ENCODE measurements around the gene MAGI1.

MAGI1 gene

DNA sequence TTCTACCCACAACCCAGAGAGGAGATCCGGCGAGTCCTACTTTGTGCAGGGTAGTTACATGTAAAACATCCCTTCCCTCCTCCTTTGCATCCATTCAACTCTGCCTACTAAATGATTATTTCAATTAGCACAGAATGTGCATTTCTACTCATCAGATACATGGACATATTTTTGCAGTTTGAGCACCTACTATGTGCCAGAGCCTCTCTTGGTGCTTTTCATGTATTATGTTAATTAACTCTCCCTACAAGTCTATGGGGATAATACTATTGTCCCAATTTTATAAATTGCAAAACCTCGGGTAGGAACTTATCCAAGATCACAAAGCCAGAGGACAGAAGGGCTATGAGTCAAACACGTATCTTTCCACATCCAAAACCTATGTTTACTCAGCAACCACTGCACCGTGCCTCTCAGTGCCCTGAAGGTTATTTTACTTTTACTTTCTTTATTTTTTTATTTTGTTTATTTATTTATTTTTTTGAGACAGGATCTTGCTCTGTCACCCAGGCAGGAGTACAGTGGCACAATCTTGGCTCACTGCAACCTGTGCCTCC, 432.8 kb downstream of the MAGI1 start:
- peak; percentile 4 for DNase-seq

DNA sequence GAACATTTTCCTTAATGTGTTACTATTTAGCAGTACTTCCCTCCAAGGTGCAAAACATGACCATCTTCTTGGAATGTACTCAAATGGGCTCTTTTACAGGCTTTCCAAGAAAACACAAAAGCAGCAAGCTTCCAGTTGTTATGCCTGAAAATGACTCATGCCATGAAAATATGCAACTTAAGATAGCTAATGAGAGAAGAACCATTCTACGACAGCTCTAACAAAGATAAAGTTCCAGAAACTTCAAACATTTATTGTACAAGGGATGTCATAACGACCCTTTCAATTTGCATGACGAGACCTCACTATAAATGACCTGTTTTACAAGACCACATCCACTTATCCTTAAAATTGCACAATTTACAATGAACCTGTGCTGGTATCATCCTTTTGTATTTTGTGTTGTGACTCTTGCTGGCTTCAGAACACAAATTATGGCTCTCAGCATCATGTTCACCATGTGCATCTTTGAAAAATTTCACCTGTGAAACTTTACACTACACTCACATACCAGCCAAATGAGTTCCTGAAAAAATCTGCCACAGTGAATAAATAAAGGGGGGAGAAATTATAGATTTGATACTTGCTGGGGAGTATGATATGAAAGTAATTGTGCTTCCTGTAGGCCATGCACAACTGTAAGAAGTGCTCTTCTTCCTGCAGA, 433.7 kb downstream of the MAGI1 start:
- DNase-seq = peak; percentile 72

DNA sequence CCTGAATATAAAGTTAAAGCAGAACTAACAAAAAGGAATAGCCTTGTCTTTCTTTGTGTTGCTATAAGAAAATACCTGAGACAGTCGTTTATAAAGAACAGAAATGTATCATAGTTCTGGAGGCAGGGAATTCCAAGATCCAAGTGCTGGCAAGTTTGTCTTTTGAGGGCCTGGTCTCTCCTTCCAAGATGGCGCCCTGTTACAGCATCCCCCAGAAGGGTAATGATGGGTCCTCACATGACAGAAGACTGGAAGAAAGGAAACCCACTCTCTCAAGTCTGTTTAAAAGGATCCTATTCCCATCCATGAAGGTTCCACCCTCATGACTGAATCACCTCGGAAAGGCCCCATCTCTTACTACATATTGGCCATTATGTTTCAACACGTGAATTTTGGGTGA, 435.1 kb downstream of the MAGI1 start:
- DNase-seq = no peak

DNA sequence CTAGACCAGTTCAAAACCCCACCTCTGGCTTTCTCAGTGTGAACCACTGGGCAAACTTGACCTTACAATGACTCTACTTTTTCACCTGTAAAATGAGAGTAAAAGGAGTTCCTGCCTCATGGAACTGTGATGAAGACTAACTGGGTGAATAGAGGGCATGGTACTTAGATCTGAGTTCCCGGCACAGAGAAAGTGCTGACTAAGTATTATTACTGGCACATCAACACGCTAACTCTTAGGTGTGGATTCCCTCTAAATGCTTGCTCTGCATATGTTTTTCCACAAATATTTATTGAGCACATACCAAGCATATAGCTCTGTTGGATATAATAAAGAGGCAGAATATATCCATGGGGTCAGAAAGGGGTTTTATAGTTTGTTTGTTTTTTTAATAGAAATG, 437.8 kb downstream of the MAGI1 start:
- DNase-seq = no peak

DNA sequence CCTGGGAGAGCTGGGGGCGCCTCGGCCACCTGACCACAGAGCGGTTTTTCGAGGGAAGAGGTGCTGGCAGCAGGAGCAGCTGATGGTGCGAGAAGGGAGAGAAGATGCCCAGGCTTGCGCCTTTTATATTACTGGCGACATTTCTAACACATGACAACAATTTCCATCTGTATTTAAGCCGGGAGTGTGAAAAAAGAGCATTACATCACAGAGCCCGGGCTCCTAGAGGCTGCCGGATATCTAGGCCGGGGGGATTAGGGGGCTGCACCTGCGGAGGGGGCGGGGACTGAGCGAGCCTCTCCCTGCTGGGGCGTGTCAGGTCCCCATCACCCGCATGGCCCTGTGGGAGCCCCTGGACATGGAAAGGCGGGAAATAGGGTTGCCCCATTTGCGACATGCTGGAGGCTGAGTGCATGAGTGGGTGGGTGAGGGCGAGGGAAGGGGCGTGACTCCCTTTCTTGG, 440.7 kb downstream of the MAGI1 start:
- DNase-seq = no peak

DNA sequence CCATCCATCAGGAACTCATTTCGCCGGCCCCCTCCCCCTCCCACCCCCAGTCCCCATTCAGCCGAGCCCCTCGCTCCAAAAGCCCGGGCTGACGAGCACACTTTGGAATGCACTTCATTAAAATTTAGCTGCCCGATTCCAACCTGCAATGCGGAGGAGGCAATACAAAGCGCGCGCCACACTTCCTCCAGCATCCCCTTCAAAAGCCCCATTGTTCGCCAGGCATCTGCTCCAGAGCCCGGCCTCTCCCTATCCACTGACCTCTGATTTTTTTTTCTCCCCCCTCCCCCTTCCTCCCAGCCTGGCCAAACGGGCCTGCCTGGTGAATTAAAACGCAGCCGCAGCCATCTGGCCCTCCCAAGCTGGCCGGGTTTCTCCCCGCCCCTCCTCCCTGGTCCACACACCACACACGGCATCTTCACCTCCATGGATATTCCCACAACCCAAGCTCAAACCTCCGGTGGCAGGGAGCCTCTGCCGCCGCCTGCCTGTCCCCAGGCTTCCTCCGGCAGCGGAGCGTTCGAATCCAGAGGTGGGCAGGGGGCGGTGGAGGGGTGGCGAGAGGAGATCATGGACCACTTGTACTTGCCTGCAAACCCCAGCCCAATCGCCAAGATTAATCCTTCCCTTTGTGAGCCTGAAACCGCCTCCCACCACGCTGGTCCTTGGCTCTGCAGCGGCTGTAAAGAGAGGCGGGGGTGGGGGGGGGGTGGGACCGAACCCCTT, 441.3 kb downstream of the MAGI1 start:
- DNase-seq = peak; percentile 39

DNA sequence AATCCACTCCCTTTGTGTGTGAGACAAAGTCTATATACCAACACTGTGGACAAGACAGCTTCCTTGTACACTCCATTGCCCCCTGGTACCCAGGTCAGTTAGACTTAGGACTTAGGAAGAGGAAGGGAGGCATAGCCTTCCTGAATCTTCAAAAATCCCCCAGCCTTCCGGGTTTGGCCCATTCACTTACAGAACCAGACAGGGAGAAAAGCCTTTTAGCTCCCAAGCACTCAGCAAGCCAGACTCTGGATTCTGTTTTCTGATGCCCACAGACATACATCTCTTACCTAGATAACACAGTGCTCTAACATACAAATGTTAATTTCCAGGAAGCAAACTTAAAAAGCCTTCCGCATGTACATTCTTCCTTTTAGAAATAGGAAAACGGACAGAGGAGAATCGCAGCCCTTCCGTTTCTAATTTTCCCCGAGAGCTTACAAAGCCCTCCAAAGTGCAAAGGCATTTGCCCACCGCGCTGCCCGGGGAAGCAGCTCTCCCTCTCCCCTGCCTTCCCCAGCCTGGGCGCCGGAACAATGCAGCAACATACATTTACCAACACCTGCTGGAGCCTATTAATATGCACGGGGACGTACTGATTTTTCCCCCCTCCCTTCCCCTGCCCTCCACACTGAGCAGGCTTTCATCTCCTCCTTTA, 442.0 kb downstream of the MAGI1 start:
- no peak for DNase-seq

DNA sequence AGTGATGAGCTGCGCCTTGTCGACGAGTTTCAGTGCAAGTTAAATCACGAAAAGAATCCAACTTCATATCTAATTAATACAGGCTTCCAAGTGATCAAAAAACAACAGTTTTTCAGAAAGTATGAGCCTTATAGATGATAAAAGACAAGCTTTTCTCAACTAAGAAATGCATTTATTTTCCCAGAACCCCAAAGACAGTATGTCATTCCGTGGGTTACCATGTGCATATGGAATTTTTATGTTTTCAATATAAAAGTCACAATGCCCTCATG, 442.8 kb downstream of the MAGI1 start:
- no peak for DNase-seq

DNA sequence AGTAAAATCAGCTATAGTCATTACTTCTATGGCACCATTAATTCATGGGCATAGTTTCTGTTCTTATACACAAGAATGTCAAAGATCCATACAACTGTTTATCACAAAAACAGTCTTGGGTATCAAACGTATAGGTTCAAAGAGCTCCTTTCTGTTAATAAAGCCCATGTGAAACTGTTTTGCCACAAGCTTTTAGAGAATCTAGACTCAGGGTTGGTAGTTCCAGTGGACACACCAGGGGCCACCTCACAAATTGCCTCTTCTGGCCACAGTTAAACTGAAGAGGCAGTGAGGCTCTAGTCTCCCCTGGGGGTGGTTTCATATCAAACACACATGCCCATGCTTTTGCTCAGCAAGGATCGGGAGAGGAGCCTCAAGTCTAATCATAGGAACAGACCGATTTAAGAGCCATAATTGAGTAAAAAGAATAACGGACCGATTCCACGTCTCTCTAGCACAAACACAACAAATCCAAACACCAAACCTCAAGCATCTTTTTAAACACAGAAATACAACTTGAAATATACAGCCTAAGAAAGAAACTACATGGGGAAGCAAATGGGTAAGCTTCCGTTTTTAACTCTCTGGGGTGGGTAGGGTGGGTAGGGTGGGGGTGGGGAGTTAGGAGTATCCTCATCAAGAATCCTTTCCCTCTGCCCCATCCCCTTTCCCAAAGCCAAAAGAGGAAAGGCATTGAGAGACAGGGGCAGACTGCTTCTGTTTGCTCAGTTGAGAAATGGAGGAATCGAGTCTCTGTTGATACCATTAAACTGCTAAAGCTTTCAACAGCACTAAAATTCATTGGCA, 443.3 kb downstream of the MAGI1 start:
- no peak for DNase-seq

DNA sequence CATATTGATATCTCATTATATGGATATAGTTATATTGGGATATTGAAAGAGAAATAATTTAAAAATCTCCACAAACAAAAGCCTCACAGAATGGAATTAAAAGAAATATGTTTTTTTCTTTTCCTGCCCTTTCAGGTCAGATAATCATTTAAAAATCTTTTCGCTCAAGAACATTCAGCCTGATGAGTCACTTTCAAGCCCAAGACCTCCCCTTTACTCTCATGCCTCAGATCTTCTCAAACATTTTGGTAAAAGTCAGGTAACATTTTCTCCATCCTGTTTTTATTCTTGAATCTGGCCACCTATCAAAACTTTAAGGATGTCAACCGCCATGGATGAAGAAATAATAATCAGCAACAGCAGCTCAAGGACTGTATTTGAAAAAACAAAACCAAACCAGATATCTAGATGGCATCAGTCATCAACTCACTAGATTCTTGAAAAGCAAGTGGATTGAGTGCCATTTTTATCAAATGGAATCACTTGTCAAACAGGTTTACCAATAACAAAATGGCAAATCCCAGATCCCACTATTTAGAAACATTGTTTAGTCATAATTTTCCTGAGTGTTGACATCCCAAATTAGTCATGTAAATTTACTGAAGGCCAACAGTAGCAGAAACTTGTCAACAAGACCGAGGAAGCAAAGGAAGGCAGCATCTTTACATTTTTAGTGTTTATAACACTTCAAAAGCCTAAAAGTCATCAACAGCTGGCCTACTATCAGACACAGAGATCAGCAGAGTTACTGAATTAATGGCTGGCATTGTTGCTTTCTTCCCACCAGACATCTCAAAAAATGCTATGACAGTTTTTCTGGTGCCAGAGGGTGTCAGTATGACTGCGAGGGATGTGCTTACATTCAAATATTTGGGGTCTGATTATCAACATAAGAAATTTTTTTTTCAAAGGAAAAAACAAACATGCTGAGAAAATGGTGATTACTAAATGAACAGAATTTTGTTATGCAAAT, 444.7 kb downstream of the MAGI1 start:
- DNase-seq = no peak

DNA sequence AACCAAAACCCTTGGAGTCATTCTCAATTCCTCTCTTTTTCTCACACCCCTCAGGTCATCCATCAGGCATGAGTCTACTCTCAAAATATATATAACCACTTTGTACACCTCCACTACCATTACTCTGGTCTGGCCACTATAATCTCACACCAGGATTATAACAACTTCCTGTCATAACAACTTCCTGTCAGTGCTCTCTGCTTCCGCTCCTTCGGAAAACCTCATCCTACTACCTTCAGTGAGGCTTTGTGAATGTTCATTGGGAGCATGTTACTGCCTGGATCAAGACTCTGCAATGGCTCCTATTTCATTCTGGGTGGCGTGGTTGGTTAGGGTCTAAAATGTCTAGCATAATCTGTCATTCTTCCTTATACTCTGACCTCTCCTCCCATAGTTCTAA, 447.4 kb downstream of the MAGI1 start:
- no peak for DNase-seq

DNA sequence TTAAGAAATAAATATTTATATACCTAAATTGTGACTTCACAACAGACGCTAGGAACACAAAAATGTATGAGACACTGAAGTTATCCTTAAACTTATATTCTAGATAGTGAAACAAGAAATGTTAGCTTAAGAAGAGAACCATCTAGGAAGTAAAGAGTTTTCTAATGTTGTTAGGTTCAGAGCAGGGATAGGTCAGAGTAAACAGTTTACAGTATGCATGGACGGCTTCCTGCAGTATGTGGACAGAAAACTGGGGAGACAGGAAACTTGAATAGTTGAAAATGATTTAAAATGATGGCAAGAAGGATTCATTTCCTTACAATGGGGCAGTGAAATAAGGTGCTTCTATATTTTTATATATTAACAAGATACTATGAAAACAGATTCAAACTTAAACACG, 449.8 kb downstream of the MAGI1 start:
- DNase-seq = no peak

DNA sequence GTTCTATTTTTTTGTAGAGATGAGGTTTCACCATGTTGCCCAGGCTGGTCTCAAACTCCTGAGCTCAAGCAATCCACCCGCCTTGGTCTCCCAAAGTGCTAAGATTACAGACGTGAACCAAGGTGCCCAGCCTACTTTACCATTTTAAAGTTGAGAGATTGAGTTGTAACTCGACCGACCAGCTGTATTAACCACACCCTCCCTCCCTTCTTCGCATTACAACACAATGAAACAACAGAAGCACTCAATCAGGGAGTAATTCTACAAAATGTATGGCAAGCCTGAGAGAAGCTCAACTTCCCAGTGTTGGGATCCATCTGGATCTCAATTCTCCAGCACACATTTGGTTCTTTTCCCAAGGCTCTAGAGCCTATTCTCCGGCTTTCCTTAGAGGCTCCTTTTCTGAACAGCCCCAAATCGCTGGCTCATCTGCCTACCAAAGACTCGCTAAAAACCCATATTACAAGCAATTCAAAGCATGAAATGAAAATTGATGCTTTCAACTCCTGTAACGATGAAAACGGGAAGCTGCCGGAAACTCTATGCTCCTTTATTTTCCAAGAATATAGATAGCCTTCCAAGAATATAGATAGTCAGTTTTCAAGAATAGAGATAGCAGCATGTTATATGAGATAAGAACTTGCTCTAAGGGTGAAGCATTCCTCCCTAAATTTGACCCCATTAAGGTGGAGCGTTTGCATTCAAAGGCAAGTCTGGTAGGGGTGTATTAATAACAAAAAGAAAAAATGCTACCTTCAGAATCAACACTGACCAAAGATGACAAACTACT, 450.9 kb downstream of the MAGI1 start:
- DNase-seq = no peak

DNA sequence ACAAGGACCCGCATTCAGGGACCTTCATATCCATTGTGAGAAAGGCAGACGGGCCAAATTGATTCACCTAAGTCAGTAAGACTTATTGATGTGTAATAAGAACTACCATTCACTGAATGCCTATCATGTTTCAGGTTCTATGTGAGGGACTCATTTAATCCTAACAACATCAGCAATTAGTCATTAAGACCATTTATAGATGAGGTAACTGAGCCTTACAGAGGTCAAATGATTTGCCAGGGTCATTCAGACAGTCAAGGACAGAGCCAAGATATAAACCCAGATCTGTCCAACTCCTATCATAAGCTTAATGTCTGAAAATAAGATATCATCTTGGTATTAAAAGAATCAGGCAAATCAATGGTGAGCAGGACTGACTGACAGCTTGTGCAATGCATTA, 453.8 kb downstream of the MAGI1 start:
- DNase-seq = no peak

DNA sequence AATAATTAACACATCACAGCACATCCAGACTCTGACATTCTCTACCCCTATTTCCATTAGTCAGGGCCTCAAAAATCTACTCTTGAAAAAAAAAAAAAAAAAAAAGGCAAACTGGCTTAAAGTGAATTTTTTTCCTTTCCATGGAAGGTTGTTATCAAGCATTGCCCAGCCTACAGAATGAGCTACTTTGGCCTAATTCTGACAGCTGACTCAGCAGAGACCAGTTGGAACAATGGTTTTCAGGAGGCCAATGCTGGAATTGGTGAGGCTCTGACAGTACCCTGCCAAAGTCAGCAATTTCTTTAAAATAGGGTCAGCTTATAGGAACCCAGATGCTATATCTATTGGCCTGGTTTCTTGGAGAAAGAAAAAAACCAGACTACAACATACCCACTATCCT, 454.7 kb downstream of the MAGI1 start:
- no peak for DNase-seq

DNA sequence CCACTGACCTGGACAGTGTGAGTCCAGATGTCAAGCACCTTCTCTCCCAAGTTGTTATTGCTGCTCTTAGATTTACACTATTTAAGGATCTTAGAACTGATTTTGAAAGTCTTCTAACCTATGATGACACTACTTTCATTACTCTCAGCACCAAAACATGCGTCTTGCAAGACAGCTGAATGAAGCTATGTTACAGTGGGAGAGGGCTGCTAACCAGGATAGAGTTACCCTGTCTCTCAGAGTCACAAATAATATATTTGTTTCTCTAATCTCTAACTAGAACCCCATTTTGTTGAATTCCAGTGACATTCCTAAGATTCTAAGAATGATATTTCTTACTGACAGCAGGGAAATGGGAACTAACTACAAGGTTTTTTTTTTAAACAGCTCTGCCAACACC, 455.5 kb downstream of the MAGI1 start:
- DNase-seq = peak; percentile 17

DNA sequence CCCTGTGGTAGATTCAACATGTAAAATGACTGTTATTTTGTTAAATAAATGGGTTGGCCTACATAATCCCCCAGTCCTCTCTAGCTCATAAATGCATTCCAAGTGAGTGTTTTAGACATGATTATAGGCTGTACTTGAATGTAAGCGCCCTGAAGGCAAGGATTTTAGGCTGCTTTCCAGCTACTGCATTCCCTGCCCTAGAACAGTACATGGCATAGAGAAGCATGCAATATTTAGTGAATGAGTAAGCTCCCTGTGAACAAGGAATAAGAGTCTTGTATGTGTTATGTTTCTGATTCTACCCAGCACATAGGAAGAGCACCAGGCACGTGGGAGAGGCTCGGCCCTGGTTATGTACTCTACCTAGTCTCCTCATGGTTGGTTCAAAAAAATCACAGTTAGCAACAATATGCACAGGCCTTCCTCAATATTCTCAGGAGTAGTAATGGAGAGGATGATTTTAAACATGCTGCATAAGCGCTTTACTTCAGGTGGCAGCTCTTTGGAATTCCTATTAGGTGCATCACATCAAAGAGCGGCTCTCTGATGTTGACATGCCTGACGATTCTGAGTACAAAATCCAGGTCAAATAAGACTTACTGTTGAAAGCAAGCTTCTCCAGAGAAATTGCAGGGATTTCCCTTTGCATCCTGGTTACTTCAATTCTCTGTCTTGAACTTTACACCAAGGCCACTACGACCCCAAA, 456.6 kb downstream of the MAGI1 start:
- DNase-seq = peak; percentile 75

DNA sequence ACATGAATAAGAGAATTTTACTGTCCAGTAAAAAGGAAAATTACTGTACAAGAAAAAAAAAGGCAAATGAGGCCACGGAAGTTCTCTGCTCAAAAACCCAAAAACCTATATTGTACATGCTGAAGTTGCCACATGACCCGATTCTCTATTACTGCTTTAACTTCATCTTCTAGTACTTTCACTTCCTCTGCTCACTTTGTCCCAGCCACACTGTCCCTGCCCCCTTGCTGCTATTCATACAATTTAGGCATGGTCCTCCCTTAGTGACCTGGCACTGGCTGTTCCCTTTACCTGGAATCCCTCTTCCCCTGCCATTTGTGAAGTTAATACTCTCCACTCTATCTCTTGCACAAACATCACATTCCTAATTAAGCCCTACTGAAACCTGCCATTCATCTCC, 457.4 kb downstream of the MAGI1 start:
- DNase-seq = no peak

DNA sequence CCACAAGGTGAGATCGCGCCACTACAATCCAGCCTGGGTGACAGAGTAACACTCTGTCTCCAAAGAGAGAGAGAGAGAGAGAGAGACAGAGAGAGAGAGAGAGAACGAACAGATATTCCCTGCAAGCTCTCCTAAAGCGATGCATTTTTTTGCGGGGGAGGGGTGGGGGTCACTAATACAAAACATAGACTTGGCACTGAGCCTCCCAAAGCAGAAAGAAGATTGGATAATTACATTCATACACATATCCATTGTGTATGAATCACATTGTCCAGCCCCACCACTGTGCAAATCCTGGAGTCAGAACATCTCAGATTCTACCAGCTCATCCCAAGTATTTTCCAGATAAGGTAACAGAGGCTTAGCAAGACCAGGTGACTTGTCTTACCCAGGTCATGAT, 459.9 kb downstream of the MAGI1 start:
- no peak for DNase-seq

DNA sequence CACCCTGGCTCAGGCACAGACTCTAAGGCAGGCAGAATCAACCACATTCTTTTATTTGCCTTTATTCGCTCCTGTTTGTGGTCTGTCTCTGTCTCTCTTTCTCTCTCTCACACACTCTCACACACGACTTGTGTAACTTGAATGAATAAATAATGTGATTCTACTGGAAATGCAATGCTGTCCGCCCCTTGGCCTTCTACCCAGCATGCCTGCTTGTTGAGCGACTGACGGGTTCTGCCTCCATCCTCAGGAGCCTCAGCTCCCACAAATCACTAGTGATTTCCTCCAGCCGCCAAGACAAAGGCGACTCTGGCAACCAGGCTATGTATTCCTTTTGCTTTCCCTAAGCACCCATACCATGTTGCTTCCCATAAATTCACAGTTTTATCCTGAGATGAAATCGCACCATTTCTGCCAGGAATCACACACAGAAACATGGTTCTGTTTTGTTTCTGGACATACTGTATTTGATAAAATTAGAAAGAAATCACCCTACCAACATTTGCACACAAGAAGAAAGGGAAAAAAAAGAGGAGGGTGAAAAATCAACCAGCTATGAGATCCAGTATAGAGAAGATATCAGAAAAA, 460.8 kb downstream of the MAGI1 start:
- DNase-seq = no peak

Measured in EL (cell line).